Esophagus squamous epithelium (tissue), 5 donors: ENCODE results near the gene PARP4. TPM values are rescaled to one million over a fixed set of nuclear protein-coding genes. Genes with fewer than 3 reads are reported as not detected.
"Not testable (repeated sequence)": the region's sequence is repeated elsewhere in the genome, so short reads cannot be mapped to it uniquely, and the experiment has no call there.

Source experiments
- DNase-seq: peaks from one replicate; lab custom pipeline; 2025; lab: John Stamatoyannopoulos, UW
- H3K27ac ChIP-seq, 4 donors: fragments of 200-600 bp; sonication (generic); one replicate each; pipeline ENCODE4 v1.5.1; 2016 to 2019; ENCODE audit warnings: mild to moderate bottlenecking in 1 of 4
- H3K27me3 ChIP-seq, 4 donors: fragments of 200-600 bp; sonication (generic); 1 replicate in 3 of 4; 2 replicates in 1 of 4; pipeline versions ENCODE4 v1.5.1 to v1.6.0; 2017 to 2021; ENCODE audit warnings: antibody characterized with exemption in 1 of 4
- H3K36me3 ChIP-seq, 3 donors: fragments of 200-600 bp; sonication (generic); one replicate each; pipeline ENCODE4 v1.5.1; 2016 to 2019
- H3K4me1 ChIP-seq, 3 donors: fragments of 200-600 bp; sonication (generic); one replicate each; pipeline ENCODE4 v1.5.1; 2017 to 2019
- H3K4me3 ChIP-seq, 4 donors: fragments of 200-600 bp; sonication (generic); 1 replicate in 3 of 4; 2 replicates in 1 of 4; pipeline ENCODE4 v1.5.1; 2016 to 2019; ENCODE audit warnings: mild to moderate bottlenecking in 2 of 4, moderate library complexity in 1 of 4
- H3K9me3 ChIP-seq, 3 donors: fragments of 200-600 bp; sonication (generic); one replicate each; pipeline ENCODE4 v1.5.1; 2016 to 2019
- POLR2A ChIP-seq, 4 donors: fragments of 450-650 bp; IDR thresholded peaks; one replicate each; pipeline ENCODE4 v1.6.1; 2017; ENCODE audit warnings: antibody characterized with exemption in 4 of 4, mild to moderate bottlenecking in 4 of 4, moderate library complexity in 3 of 4
- WGBS, 2 donors: methylation state at CpG; one replicate each; pipeline ENCODE4 v1.1.5; 2018; 5-methylcytosine and 5-hydroxymethylcytosine counted together
- intact Hi-C: fragments of 100-400 bp; cut with DNase I; formaldehyde crosslinking; loops from one replicate; pipeline ENCODE4 v1.15.0; 2022
- total RNA-seq, 4 donors: library from RNA; depleted of rRNA; stranded (reverse); fragments of >200 nt; gene quantifications; one replicate each; pipeline ENCODE4 v1.1.0, GENCODE V29; 2016
- TF ChIP-seq, protein P1 (sequence below), 6 experiments: fragments of 450-650 bp in 4 of 6; fragments of 200-600 bp in 2 of 6; sonication (generic) in 2 of 6; IDR thresholded peaks; one replicate each; pipeline ENCODE4 v1.5.1; 2016 to 2019; ENCODE audit warnings: antibody characterized with exemption in 6 of 6, mild to moderate bottlenecking in 4 of 6, moderate library complexity in 4 of 6
- donor health status: DM: yes; HTN: yes; CAD: no.

The PARP4 gene
- total RNA-seq, 4 donors from 2014 or later = 37.3 to 67.6 (median 46.9) TPM

- no peaks in the 10 kb centered on the region for H3K27me3 ChIP-seq
- H3K27ac ChIP-seq = no peak overlapping the region
- DNase-seq = no peak
- H3K4me1 ChIP-seq = no peaks in the 10 kb centered on the region
- intact Hi-C loops = no loop called here
- H3K4me3 ChIP-seq = no peak overlapping the region
- H3K36me3 ChIP-seq = peaks cover 0 to 96% (median 14%) of the 10 kb centered on the region in 3 donors
- TF ChIP-seq, protein P1, sequence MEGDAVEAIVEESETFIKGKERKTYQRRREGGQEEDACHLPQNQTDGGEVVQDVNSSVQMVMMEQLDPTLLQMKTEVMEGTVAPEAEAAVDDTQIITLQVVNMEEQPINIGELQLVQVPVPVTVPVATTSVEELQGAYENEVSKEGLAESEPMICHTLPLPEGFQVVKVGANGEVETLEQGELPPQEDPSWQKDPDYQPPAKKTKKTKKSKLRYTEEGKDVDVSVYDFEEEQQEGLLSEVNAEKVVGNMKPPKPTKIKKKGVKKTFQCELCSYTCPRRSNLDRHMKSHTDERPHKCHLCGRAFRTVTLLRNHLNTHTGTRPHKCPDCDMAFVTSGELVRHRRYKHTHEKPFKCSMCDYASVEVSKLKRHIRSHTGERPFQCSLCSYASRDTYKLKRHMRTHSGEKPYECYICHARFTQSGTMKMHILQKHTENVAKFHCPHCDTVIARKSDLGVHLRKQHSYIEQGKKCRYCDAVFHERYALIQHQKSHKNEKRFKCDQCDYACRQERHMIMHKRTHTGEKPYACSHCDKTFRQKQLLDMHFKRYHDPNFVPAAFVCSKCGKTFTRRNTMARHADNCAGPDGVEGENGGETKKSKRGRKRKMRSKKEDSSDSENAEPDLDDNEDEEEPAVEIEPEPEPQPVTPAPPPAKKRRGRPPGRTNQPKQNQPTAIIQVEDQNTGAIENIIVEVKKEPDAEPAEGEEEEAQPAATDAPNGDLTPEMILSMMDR (IDR thresholded peaks at IDR 0.05) = no peak
- TF ChIP-seq POLR2A (IDR thresholded peaks at IDR 0.05) = no peak
- H3K9me3 ChIP-seq = no peaks in the 10 kb centered on the region
- WGBS, 2 donors = 88% methylated on average over 4 of the region's 4 CpGs
Measured at GRCh38 chr13:24443366-24443765, 69.2 kb downstream of the PARP4 start.

DNA sequence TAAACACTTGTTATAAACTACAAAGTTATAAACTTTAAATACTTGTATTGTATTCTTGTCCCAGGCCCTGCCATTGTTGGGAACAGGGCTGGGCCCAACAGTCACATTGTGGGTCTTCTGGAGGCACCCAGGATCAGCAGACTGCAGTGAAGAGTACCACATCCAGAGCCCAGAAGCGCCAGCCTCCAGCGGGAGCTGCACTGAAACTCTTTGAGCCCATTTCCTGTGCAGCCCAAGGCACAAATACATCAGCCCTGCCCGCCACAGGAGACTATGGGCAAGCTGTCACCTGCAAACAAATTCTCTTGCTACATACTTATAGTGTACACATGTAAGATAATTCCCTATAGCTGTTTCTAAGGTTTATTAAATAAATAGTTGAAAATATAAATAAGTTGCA is 86.5 kb downstream of the PARP4 start:
- H3K4me1 ChIP-seq, DNase-seq, intact Hi-C loops, H3K9me3 ChIP-seq, H3K4me3 ChIP-seq, H3K27me3 ChIP-seq, H3K27ac ChIP-seq: not testable (repeated sequence)
- H3K36me3 ChIP-seq = peaks cover 0 to 91% (median 36%) of the 10 kb centered on the region in 3 donors
- 88 to 100% methylated on average over 1 to 3 of the region's 3 CpGs for WGBS, 2 donors

GRCh38 chr13:24419668-24420067 is 92.9 kb downstream of the PARP4 start:
- DNase-seq, intact Hi-C loops, H3K4me3 ChIP-seq, H3K27me3 ChIP-seq, H3K27ac ChIP-seq, H3K4me1 ChIP-seq, H3K9me3 ChIP-seq: not testable (repeated sequence)
- 80 to 84% methylated on average over 4 to 6 of the region's 6 CpGs for WGBS, 2 donors
- H3K36me3 ChIP-seq = peaks cover 0 to 59% (median 18%) of the 10 kb centered on the region in 3 donors

GRCh38 chr13:24407844-24408243 is 104.7 kb downstream of the PARP4 start:
- DNase-seq = no peak
- Histone ChIP-seq H3K4me1 (no peaks in the 10 kb centered on the region), H3K4me3 (no peak overlapping the region), H3K36me3 (no peaks in the 10 kb centered on the region), H3K27me3 (no peaks in the 10 kb centered on the region), H3K27ac (no peak overlapping the region), H3K9me3 (no peaks in the 10 kb centered on the region)
- 63 to 67% methylated on average over 3 of the region's 3 CpGs for WGBS, 2 donors
- TF ChIP-seq, protein P1 (IDR thresholded peaks at IDR 0.05) = no peak
- no peak for TF ChIP-seq POLR2A (IDR thresholded peaks at IDR 0.05)
- intact Hi-C loops = no loop called here

GRCh38 chr13:24406524-24406923 is 106.1 kb downstream of the PARP4 start:
- TF ChIP-seq, protein P1 (IDR thresholded peaks at IDR 0.05) = no peak
- no peak for TF ChIP-seq POLR2A (IDR thresholded peaks at IDR 0.05)
- Histone ChIP-seq H3K4me1 (no peaks in the 10 kb centered on the region), H3K27me3 (no peaks in the 10 kb centered on the region), H3K36me3 (no peaks in the 10 kb centered on the region), H3K9me3 (no peaks in the 10 kb centered on the region), H3K27ac (no peak overlapping the region), H3K4me3 (no peak overlapping the region)
- DNase-seq = no peak
- intact Hi-C loops = no loop called here
- 87% methylated on average over 4 of the region's 4 CpGs for WGBS, 2 donors

DNA sequence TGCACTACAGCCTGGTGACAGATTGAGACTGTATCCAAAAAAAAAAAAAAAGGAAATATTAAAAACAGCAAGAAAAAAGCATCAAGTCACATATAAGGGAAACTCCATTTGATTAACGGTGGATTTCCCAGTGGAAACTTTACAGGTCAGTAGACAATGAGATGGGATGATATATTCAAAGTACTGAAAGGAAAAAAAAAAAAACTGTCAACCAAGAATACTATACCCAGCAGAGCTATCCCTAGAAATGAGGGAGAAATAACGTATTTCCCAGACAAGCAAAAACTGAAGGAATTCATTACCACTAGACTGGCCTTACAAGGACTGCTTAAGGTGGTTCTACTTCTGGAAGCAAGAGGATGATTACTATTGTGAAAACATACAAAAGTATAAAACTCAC is 115.8 kb downstream of the PARP4 start:
- intact Hi-C loops = no loop called here
- Histone ChIP-seq H3K36me3 (no peaks in the 10 kb centered on the region), H3K4me3 (no peak overlapping the region), H3K27me3 (no peaks in the 10 kb centered on the region), H3K9me3 (peaks cover 0 to 8% (median 7%) of the 10 kb centered on the region in 3 donors), H3K4me1 (no peaks in the 10 kb centered on the region), H3K27ac (no peak overlapping the region)
- TF ChIP-seq, protein P1 (IDR thresholded peaks at IDR 0.05) = no peak
- no peak for TF ChIP-seq POLR2A (IDR thresholded peaks at IDR 0.05)
- no peak for DNase-seq
- 73 to 79% methylated on average over 2 of the region's 2 CpGs for WGBS, 2 donors
